Measurements from ENCODE around the gene PIP5KL1.

DNA sequence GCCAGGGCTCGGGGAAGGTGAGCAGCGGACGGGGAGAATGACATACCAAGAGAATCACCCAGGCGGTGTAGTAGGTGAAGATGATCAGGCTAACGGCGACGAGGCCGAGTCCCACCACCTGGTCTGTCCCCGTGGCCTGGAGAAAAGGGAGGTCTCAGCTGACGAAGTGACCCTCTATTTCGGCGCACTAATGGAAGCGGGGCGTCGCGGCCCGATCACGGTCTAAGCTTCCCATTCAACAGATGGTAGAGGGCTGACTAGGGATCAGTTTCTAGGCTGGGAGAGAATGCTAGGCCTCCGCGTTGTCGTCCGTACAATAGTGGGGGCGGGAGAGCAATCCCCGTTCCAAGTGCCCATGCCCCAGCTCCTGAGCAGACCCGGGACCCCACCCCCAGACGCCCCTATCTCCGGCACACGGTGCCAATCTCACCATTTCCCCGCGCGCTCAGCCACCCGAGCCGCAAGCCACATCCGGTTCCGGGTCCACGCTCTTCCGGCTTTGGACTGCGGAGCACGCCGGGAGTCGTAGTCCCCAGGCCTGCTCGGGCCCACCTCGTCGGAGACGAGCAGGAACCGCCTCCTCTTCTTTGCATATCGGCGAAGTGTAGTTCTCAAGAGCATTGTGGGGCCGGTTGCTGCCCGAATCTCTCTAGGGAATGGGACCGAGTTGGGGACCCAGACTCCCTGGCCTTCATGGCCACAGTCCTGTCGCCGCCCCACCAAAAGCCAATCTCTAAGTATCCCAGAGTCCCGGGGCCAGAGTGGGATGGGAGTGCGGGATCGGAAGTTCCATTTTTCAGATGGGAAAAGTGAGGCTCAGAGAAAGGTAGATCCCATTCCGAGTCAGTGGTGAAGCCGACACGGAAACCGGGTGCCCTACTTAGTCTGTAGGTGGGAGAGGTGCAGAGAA lies 7.1 kb upstream of the PIP5KL1 start, which contains the start of gene DPM2:
- TF ChIP-seq CTCF (IDR thresholded peaks at IDR 0.05; ENCODE audit: low read depth, low read length) (no peak), EZH2phosphoT487 (IDR thresholded peaks at IDR 0.05; ENCODE audit: low read depth) (no peak)

All from OCI-LY3 (cell line).